GM03348 (cell line): ENCODE data around the gene EVA1B.
A peak's percentile ranks its signal among the peaks of the same experiment; 100 is the strongest.

ENCODE experiments used
- DNase-seq: peaks from one replicate; pipeline ENCODE4 v3.0.0; 2012; ENCODE audit warnings: low spot score

The EVA1B gene

DNA sequence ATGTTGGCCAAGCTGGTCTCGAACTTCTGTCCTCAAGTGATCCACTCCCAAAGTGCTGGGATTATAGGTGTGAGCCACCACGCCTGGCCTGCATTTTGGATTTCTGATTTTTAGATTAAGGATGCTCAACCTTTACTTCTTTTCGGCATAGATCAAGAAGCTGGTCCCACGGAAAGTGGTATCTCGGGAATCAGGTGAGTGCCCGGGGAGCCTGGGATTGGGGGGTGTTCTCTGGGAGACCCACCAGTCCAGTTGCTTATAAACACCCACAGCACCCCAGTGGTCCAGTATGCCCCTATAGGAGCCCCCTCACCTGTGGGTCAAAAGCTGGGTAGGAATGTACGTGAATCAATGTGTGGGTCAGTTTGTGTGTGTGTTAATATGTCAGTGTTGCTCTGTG, 14.0 kb downstream of the EVA1B start:
- DNase-seq: no peak

DNA sequence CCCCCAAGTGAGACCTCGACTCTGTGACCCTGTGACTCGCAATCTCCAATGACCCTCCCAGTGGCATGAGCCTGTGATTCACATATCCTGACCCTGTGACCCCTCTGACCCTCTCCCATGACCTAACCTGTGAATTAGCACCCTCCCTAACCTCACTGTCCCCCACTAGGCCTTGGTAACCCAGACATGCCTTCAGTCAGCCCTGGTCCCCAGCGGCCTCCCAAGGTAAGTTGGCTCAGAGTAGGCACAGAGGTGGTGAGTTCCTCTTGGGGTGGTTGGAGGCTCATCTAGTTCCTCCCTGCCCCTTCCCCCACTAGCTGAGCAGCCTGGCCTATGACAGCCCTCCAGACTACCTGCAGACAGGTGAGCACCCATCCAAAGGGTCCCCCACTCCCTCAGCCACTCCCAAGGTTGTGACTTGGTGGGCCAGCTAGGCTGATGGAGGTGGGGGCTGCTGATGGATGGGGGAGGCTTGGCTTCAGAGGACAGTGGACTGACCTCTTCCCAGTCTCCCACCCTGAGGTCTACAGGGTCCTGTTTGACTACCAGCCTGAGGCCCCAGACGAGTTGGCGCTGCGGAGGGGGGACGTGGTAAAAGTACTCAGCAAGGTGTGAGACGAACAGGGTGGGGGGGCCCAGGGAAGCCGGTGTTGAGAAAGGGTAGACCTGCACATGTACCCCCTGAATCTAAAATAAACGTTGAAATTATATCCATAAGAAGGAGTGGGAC, 15.7 kb downstream of the EVA1B start:
- no peak for DNase-seq

DNA sequence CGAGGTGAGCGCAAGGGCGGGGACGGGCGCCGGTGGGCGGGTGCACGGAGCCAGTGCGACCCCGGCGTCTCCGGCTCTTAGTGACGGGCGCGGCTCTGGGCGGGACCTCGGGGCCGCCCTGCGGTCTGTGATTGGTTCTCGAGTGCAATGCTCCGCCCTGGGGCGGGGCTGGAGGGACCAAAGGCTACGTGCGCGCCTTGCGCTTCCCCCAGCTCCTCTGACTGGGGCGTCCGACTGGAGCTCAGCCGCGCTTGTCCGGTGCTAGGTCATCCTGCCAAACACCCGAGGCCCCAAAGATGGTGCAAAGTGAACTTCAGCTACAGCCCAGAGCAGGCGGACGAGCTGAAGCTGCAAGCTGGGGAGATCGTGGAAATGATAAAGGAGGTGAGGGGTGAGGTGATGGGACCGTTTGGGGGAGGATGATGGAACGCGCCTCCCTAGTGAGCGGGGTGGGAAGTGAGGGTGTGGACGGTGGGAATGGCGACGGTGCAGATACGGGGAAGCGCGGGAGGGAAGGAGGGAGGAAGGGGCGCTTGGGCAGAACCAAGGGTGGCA, 16.5 kb downstream of the EVA1B start:
- peak; percentile 98 for DNase-seq

DNA sequence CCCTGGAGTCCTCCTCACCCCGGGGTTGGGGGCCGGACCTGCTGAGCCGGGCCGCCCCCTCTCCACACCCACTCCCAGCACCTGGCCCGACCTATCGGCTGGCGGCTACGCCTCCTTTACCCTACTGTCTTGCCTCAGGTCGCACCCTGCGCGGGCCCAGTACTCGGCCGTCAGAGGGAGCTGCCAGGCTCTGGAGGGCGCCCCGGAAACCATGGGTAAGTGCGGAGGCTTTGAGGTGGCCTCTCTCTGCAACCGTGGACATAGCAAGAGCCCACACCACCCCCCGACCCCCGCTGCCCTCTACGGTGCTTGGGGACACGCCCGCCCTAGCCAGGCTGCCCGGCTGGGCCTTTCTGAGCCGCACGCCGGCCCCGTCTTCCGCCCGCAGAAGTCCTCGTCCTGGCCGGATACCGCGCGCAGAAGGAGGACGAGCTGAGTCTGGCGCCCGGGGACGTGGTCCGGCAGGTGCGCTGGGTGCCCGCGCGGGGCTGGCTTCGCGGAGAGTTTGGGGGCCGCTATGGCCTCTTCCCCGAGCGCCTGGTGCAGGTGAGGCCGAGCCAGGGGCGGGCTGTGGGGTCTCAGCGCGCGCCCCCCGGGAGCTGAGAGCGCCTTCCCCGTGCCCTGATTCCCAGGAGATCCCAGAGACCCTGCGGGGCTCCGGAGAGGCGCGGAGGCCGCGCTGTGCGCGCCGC, 17.1 kb downstream of the EVA1B start, which contains the start of gene SH3D21:
SH3D21 (plus strand) TSS at position 159 of the 692 bp plus-strand sequence; CDS start at position 212, 53 bp downstream.
- peak; percentile 42 for DNase-seq

DNA sequence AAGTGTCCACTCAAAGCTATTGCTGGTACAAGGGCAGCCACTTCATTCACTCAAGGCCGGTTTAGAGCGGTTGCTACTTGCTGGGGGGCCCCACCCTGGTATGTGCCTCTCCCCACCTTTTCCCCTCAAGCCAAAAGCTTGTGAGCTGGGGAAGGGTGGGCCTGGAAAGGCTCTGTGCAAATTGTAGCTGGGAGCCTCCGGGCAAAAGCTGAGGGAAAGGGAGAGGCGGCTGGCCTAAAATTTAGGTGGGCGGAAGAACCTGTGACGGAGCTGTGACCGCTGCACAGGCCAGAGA, 17.6 kb downstream of the EVA1B start:
- DNase-seq: no peak

DNA sequence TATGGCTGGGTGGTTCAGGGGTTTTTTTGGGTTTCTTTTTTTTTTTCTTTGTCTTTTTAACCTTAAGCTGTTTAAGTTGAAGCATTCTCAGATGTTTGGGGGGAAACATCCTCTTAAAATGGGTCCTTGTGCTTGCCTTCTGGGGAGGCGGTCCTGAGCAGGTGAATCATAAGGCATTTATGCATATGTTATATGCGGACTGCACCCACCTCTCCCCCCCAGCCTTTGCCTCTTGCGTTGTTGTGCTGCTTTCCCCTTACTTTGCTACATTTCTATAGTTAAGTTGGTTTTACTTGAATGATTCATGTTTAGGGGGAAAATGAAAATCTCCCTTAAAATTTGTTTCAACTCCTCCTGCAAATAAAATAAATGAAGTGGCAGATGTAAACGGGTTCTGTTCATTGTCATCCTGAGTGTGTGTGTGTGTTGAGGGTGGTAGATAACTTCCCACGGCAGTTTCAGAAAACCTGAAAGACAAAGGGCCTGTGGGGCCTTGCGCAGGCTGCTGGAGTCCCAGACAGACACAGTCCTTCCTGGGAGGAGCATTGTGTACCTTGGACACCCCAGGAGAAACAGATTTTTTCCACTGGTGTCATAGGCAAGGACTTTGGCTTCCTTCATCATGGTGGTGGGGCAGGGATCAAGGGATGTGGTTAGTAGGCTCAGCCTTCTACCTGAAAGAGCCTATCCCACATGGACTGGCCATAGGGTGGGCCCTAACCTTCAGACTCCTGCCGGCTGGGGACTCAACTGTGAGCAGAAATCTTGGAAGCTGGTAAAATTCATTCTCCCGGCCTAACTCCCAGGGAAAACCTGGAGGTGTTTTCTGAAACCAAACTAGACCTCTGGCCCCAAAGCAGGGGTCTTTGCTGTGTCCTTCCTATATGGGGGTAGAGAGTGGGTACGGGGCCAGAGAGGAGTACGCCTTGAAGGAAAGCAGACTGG, 18.2 kb downstream of the EVA1B start:
- DNase-seq: no peak

DNA sequence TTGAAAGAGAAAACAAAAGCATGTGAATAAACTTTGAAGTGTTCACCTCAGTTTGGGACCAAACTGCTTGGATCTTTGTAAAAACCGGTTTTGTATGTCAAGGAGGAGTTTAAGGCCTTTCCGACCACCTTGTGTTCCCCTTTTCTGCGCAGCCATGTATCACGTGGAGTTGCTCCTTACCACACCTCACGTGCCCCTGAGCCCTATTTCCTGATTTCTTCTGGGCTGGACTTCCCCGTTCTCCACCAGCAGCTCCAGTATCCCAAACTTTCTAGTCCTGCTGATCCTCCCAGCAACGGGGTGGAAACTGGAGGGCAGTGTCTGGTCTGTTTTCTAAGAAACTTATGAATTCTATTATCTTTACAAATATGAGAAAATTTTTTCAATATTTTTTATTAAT, 18.9 kb downstream of the EVA1B start:
- no peak for DNase-seq

DNA sequence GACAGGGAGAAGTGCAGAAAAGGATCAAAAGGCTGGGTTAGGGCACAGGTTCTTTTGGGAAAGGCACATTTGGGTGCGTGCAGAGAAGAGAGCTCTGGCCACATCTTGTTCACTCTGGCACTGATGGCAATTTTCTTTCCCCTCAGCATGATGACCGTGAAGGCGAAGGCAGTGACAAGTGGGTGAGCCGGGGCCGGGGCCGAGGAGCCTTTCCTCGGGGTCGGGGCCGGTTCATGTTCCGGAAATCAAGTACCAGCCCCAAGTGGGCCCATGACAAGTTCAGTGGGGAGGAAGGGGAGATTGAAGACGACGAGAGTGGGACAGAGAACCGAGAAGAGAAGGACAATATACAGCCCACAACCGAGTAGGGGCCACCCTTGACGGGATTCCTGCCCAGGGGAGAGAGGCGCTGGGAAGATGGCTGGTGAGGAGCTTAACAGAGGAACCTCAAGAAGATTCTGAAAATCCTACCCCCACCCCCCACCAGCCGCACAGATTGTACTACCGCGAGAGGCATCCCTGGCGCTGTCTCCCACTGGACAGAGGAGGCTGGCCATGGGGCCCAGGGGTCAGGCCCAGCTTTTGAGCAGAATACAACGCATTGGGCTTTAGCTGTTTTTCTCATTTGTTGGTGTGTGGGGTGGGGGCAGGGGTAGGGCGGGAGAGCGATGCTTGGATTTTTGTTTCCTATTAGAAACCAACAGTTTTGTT, 19.6 kb downstream of the EVA1B start:
- no peak for DNase-seq

DNA sequence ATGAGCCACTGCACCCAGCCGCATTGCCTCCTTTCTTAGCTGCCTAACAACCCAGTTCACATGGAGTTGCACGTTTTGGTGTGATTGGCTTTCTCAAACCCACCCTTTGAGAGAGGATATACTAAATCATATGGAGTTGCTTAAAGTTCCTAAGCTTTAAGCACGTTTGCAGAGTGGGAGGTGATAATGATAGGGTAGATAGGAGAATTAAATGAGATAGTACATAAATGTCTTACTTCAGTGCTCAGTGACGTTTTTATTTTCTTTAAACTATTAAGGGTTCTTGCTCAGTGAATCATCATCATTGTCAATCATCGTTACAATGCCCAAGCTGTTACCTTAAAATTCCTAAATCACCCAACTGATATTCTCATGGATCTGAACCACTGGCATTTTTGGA, 20.2 kb downstream of the EVA1B start:
- no peak for DNase-seq

DNA sequence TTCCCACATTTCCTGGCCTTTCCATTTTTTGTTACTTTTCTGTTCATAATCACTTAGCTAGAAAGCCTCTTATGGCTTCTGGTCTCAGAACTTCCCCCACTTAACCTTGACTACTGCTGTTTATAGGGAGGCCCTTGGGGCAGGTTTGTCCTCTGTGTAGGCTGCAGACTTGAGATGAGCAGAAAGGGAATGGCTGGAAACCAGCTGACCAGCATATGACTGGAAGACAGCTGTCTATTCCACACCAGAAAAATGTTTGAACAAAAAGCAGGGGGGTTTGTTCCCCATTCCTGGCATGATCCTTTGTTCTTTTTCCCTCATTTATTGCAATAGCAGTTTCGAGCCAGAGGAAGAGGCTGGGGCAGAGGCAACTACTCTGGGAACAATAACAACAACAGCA, 22.2 kb downstream of the EVA1B start:
- no peak for DNase-seq

DNA sequence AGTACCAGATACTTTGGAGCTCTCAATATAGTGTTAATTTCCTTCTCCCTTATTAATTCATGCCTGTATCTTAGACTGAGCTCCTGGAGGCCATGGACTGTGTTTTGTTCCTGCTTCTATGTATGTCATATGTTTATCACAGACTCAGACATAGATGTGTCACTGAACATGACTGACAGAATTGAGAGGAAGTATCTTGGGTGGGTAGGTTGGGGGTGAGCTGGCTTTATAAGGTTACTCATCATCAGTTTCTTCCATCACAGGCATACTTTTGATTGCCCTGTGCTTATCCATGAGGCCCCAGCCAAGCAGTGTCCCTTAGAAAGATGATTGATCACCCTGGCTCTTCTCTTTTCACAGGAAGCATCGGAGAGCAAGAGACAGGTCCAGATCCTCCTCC, 22.9 kb downstream of the EVA1B start:
- no peak for DNase-seq

DNA sequence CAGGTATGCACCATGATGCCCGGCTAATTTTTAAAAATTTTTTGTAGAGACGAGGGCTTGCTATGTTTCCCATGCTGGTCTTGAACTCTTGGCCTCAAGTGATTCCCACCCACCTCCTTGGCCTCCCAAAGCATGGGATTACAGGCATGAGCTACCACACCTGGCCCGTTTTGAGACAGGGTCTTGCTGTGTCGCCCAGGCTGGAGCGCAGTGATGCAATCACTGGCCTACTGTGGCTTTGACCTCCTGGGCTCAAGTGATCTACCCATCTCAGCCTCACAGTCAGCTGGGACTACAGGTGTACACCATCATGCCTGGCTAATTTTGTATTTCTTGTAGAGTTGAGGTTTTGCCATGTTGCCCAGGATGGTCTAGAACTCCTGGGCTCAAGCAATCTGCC, 24.8 kb downstream of the EVA1B start:
- DNase-seq: no peak

DNA sequence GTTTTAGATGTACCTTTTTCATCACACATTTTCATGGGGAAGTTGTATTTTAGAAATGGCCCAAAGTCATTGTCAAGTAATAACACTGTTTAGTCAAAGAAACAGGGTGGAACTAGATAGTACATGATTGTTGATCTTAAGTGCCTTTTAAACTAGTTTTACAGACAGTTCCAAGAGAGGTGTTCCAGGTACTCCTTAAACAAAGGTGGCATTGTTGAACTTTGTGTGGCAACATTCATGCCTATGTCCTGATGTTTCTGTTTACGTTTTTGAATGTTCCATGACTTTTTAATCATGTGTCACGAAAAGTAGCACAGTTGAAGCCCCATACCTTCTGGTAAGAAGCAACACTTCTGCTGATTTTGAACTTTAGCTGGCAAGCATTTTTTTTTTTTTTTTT, 26.4 kb downstream of the EVA1B start:
- no peak for DNase-seq

DNA sequence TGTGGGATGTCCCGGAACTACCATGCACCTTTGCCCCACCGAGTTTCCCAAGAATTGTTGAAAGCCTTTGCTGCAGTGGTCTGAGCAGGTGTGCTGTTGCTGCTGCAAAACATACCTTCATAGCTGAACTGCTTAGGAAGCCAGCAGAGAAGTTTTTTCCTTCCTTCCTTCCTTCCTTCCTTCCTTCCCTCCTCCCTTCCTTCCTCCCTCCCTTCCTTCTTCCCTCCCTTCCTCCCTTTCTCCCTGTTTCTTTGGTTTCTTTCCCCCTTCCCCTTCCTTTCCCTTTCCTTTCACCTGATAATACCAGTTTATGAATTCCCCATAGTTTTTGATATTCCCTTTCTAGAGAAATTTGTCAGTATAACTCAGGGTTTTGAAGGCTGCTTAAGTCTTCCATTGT, 28.1 kb downstream of the EVA1B start:
- no peak for DNase-seq

DNA sequence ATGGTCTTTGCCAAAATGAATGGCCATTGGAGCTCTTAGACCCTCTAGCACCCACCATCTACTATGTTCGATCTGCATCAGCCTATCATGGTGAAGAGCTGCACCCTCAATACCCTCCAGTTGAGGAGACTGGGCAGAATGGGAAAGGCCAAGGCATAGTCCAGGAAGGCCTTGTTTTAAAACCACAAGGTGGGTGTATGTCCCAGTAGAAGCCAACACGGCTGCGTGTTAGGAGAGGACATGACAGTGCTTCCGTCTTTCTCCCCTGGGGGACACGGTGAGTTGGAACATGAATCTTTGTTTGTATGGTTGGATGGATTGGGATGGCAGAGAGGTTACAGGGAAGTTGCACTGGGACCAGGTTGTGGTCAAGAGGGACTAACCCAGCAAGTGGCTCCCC, 35.9 kb downstream of the EVA1B start:
- DNase-seq: no peak

DNA sequence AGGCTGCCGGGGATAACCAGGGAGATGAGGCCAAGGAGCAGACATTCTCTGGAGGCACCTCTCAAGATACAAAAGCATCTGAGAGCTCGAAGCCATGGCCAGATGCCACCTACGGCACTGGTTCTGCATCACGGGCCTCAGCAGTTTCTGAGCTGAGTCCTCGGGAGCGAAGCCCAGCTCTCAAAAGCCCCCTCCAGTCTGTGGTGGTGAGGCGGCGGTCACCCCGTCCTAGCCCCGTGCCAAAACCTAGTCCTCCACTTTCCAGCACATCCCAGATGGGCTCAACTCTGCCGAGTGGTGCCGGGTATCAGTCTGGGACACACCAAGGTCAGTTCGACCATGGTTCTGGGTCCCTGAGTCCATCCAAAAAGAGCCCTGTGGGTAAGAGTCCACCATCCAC, 36.6 kb downstream of the EVA1B start:
- DNase-seq: no peak

DNA sequence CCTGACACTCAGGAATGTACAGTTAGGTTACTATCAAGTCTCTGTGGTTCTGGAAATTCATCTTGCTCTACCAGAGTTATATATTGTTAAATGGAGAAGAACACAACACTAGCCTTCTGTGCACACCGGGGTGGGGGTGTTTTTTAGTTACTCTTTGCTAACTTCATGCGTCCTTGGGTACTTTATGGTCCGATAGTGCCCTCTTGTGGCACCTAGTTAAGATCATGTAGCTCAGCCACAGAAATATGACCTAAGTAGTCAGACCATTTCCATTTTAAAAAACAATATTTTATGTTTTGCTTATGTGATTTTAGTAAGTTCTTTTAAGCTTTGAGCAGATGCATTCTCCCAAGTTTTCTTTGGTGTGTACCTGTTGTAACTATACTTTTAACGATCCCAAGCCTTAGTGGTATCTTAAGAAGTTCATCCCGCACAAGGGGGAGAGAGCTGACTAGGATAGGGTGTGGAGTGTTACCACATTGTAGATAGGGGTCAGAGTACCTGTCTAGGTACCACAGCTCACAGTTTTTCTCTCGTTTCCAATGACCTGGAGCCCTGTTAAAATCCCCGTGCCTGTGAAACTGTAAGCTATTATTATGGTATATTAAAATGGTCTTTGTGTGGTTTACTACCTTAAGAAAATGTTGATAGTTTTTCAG, 37.9 kb downstream of the EVA1B start:
- DNase-seq: peak; percentile 81

DNA sequence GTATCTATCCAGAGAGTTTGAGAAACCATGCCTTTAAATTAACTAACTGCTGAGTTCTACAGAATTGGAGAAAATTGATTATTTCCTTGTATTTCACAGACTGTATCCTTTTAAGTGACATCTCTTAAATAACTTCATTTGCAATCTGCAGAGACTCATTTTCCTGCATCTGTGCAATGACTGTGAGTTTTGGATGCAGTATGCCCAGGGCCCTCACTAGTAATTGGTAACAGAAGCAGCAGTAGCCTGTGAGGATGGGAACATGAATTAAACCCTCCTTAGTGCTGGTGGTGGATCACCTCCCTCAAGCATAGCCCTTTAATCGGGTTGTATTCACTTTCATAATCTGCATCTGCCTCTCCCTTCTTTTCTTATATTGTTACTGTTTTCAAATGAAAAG, 38.9 kb downstream of the EVA1B start:
- DNase-seq: no peak

DNA sequence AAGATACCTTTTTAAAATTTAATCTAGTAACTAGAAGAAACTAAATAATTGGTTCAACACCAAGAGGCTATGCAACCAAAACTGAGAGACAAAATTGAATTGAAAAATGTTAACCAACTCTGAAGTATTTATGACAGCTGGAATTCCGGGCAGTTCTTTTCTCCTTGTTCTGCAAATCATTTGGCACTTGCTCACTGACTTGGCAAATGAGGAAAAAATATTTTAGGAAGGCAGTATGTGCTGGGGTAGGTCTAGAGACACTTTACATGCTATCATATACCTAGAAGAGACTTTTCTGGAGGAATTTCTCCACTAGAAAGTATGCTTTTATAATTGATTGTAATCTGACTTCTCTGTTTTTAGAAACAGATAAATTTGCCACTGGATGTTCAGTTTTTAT, 39.4 kb downstream of the EVA1B start:
- peak; percentile 20 for DNase-seq

DNA sequence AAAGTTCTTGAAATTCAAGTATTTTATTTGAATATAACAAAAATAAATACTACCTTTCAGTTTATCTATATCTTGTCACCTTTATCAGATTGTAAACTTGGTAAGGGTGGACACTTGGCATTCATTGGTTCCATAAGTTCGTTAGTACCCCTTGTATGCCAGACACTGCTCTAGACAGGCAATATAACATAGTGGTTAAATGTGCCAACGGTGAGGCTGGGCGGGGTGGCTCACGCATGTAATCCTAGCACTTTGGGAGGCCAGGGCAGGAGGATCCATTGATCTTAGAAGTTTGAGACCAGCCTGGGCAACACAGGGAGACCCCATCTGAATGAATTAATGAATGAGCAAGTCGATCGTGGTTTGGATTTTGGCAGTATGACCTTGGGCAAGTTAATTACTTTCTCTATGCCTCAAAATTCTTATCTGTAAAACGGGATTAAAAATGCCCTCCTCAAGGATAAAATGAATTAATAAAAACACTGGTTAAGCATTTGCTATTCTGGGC, 43.6 kb downstream of the EVA1B start:
- no peak for DNase-seq

DNA sequence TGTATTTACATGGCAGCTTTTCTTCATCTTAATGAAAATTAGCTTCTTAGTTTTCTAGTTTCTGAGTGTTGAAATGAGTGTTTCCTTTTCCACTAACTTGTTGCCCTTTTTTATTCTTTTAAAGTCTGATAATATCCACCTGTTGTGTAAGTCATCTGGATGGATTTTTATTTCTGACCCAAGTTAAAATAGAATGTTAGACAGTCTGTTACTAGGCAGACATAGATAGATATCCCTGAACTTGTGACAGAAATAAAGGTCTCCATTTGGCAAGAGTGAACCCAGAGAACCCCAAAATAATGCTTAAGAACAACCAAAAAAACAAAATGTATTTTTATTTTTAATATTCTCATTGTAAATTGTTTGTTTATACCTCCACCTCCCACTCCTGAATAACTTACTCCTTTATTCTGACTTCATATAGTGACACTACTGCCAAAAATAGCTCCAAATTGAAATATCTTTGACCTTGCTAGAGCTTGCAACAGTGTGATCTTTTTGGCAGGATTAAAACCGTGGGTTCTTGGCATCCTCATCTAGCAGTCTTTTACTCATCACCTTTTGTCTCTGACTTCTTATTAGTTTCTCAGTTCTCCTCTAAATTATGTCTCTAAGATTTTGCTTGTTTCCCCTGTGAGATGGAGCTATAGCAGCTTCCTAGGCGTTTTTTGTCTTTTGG, 44.2 kb downstream of the EVA1B start:
- DNase-seq: peak; percentile 45
